Mucosa of gallbladder (tissue), 1 donor: ENCODE data around the gene ANKRD62. TPM values are rescaled to one million over a fixed set of nuclear protein-coding genes. Genes with fewer than 3 reads are reported as not detected.

Experiments used
- total RNA-seq: library from RNA; stranded (reverse); gene quantifications from one replicate; pipeline ENCODE4 v1.2.1, GENCODE V29; 2021
- donor health status: DM: no; HTN: no; CAD: no.

The ANKRD62 gene
- total RNA-seq, 1 donor from 2014 or later = not detected

Other genes with a start within 250 kb of the ANKRD62 start
- 50.4 TPM for gene CHMP1B, start 242.4 kb upstream of the ANKRD62 start, total RNA-seq
- 56.7 TPM for gene MPPE1, start 185.5 kb upstream of the ANKRD62 start, total RNA-seq
- gene IMPA2, start 112.3 kb upstream of the ANKRD62 start, total RNA-seq = 64.2 TPM
- gene CIDEA, start 160.5 kb downstream of the ANKRD62 start, total RNA-seq = not detected
- 57.2 TPM for gene TUBB6, start 214.4 kb downstream of the ANKRD62 start, total RNA-seq